Right kidney (tissue), 1 donor: ENCODE data around the gene TBC1D8.

Source experiments
- DNase-seq: peaks from one replicate; pipeline ENCODE4 v3.0.0-alpha.2; 2016

The TBC1D8 gene

DNA sequence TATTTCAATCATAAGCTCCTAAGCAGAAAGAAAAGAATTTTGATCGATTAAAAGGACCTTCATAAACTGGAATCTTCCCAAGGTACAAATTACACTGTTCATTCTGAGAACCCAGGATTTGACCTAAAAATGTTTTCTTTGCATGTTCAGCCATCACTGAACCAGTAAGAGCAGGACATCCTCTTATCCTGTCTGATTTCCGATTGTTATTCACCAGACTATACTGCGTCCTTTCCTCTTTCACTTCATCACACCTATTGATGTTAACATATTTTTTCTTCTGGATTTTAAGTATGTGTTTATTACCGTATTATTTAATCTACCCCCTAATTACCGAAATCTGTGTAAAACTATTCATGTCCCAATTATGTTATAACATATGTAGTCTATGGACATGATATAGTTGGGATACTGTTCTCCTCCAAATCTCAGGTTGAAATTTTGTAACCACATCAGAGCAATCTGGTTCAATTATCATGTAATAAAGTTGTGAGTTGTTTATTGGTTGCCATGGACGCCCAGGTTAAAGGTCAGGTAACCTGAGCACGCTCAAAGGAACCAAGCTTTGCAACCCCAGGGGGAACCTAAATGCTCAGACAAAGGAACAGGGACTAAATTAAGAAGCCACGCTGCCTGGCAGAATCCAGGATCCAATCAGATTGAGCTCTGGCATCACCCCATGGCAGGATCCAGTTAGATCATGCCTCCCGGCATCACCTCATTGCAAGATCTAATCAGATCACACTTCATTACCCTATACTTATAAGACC is 11.6 kb upstream of the TBC1D8 start:
- DNase-seq: no peak

DNA sequence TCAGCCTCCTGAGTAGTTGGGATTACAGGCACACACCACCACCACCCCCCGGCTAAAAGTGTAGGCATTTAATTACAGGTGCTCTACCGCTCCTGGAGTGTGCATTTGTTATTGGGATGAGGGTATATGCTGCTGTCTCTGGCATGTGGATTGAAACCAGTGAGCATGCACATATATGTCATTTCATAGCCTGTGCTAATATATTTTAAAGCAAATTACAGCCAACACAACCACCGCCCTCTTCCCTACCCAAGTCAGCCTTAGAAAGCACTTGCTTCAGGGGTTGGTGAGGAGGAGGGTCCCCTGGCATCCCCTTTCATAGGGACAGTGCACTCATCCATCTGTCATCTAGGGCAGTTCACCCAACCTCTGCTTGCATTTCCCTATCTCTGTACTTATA is 10.5 kb upstream of the TBC1D8 start:
- DNase-seq: no peak

DNA sequence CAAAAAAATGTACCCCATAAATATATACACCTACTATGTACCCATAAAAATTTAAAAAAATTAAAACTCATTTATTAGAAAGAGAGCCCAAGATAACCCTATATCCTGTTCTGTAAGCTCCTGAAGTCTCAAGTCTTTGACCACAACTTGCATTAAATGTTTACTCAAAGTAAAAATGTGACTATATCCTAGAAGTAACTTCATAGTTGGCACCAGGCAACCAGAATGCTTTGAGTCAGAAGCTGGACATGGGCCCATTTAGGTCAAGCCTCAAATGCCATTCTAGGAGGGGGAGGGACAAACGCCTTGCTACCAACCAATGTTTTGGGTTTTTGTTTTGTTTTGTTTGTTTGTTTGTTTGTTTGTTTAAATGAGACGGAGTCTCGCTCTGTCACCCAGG is 9.3 kb upstream of the TBC1D8 start:
- DNase-seq: no peak

DNA sequence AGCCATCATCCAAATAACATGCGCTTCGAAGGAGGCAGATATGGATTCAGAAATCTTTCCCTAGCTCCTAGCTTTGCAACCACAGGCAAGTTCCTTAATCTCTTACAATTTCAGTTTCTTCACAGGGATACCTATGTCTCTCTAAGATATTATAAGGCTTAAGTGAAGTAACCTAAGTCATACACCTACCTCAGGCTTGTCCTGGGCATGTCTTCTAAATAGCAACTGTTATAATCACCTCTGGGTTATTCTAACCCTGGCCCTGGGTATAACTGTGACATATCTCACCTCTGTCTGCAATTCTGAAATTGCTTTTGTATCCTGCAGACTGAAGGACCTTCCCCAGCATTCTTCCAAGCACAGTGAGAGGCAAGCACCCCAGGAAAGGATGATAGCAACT is 8.3 kb upstream of the TBC1D8 start:
- DNase-seq: no peak

DNA sequence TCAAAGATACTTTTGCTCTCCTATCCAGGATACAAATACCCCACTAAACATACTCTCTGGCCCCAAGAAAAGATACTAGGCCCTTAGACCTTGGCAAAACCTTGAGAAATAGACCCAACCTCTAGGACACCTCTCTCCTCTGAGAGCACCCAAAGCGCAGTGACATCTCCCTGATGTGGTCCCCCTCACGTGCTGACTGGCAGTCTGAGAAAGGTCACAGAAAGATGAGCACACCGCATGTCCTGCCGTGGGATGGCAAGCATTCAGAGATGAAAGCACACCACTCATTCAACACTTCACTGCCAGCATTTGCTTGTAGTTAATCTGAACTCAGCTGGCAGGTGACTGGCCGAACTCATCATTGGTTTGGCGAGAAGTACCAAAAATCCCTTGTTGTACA is 6.1 kb upstream of the TBC1D8 start:
- no peak for DNase-seq

DNA sequence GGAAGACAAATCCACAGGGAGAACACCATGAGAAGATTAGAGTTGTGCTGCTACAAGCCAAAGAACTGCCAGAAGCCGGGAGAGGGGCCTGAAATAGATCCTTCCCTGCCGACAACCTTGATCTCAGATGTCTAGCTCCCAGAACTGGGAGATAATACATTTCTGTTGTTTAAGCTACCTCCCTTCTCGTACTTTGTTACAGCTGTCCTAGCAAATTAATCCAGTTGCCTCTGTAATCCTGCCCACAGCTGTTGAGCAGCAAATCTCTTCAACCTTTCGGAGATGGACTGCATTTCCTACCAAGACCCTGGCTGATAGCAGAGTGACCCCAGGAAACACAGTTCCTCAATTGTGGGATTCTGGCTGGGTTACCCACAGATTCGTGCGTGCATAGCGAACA is 2.6 kb upstream of the TBC1D8 start:
- DNase-seq: no peak

DNA sequence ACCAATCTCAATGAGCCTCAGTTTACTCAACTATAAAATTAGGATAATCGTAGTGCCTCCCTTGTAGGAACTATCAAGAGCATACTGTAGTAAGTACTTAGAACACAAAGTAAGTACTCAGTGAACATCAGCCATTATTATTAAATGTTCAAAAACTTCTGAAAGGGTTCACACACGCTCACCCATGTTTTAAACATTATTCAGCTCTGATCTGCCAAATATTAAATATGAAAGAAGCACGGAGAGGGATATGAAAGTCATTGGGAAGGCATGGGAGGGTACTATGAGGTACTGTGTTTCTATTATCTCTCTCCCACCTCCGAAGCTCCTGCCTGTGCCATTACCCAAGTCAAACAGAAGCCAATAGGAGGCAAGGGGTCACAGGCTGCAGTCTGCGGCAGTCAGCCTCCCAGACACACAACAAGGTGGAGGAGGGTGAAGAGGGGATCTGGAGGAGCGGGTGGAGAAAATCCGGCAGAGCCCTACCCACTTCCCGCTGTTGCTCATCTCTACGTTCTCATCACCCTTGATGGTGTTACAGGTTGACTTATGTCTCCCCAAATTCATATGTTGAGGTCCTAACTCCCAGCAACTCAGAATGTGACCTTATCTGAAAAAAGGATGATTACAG is 2.0 kb upstream of the TBC1D8 start:
- no peak for DNase-seq

DNA sequence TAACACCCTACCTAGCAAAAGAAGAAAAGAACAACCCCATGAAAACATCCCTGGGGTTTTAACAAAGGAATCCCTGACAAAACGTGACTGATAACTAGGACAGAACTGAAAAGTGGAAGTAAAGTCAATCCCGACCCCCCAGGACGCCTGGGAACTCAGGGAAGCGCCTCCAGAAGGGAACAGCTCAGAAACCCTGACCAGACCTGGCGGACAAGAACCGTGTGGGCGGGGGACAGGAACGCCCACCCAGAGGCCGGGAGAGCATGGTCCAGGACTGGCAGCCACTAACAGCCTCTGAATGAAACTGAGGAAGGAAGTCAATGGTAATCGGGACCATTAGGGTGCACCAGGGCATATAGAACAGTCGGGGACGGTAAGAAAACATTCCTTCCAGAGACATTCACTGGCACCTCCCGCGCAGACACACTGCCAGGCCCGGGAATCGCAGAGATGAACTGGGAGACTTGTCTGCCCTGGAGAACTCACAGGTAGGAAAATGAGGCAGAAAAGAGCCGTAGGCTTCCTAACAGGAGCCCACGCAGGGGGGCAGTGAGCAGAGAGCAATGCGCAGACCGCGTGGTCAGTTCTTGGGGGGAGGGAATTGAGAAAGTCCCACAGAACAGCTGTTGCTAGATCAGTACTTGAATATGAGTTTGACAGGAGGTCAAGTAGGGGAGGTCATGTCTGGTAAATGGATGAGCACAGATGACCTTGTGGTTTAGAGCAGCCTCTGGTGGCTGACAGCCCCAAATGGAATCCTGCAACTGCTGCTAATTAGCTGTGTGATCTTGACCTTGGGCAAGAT is 1.3 kb upstream of the TBC1D8 start:
- DNase-seq: peak; percentile 70

DNA sequence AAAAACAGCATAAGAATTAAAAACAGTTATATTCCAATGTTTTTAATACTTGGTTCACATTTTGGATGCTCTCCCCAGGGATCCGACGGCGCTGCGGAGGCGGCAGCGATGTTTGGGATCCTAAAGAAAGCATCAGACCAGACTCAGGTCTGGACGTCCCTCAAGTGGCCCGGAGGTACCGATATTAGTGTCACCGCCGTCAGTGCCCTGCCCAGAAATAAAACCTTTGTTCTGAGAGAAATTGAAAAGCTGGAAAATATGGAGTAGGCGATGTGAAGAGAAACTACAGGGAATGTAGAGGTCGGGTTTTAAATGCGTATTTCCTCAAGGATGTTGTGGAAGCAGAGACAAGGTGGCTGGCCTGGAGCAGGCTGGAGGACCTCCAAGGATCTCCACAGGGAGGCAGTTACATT is 683 bp upstream of the TBC1D8 start:
- no peak for DNase-seq

DNA sequence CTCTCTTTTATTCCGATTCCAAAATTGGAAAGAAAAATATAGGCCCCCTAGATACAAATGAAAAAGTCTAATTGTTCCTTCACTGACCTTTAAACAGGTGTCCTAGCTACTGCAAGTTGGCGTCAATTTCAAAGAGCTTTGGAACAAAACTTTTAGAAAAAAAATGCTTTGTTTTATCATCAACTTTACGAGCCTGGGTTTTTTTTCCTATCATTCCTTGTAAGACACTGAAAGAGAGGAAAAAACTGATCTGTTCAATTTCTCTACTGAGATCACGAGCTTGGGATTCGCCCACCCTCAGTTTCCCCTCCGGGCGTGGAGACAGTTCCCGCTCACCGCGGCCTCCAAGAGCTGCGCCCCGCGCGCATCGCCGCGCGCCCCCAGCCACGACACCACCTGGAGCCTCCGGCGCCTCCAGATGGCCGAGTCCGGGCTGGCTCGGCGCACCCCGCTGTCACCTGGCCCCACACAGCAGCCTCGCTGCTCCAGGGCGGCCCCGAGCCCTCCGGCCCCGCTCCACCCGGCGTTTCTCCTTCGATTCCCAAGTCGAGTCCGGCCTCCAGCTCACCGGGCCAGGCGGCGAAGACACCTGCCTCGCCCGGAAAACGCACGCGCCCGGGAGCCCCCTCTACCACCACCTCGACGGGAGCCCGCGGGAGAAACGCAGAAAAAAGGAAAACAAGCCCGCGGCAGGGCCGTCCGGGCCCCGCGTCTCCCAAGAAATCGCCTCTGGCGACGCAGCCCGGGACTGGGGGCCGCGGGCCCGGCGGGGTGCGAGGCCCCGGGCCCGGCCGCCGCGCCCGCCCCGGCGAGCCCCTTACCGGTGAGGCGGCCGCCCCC is 656 bp downstream of the TBC1D8 start:
- DNase-seq: peak; percentile 76

DNA sequence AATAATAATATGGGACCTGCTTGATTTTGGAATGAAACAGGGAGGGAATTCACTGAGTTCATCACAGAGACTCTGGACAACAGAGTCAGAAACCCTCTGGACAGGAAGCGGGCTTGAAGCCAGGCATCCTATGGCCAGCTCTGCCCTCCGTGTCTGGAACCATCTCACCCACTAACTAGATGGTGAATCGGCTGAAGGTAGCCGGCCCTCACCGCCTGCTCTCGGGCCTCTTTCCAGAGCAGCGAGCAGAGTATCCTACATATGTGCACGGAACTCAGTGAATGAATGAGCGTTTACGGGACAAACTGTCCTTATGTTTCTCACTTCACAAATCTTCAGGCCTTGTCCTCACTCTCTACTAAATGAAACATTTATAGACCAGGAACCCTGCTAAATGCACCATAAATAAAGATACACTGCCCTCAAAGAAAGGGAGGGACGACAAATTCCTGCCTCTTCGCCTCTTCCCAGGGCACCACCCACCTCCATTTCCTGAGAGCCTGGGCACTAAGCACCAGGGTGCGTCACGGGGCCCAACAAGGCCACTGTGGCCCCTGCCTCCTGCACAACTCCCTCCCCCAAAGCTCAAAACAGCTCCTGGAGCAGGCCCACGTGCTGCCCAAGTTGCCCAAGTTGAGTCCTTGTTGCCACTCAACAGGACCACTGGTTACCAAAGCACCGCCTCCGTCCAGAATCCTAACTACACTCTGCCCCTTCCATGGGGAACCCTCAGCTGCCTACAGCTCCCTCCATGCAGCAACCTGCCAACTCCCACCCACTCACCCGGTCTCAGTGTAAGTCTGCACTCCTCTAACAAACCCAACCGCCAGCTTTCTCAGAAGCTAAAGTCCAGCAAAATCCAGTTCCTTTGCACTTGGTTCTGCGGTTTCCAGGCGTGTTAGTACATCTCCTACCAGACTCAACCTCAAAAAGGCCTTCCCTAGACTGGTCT is 1.7 kb downstream of the TBC1D8 start:
- DNase-seq: peak; percentile 61

DNA sequence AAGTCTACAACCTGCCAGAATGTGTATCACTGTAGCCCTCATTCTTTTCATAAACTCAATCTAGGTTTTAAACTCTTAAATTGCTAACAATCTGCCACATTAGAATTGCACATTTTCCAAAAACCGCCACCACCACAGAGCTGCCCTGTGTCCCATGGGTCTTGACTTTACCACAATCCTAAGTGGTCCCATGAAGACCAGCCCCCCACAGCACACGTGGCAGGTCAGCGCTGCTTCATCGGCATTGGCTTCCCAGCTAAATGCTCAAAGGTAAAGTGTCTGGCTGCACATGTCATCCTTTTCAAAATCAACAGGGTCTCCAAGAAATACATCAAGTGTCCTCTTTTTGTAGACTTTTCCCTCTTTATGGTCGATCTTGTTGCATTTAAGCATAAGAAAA is 2.4 kb downstream of the TBC1D8 start:
- DNase-seq: no peak

DNA sequence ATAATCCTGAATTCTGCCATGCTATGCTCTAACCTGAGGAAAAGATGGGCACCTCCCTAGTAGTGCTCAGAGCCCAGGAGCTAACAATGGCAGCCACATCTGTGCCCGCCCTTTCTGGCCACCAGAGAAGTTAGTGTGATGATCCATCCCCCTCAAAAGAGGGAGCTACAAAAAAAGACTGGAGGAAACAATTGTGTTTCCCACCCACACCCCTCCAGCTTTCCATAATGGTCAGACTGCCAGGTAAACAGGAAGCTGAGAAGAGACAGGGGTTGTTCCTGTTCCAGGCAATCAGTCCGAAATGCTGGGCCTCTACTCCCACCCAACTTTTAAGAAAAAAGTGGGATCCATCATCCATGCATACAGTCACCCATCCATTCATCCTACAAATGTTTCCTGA is 3.2 kb downstream of the TBC1D8 start:
- no peak for DNase-seq

DNA sequence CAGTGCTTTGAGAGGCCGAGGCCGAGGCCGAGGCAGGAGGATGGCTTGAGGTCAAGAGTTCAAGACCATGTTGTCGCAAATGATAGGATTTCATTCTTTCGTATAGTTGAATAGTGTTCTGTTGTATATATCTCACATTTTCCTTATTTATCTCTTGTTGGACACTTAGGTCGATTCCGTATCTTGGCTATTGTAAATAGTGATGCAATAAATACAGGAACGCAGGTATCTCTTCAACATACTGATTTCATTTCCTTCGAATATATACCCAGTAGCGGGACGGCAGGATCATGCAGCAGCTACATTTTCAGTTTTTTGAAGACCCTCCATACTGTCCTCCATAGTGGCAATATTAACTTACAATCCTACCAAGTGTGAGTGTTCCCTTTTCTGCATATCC is 4.1 kb downstream of the TBC1D8 start:
- DNase-seq: no peak

DNA sequence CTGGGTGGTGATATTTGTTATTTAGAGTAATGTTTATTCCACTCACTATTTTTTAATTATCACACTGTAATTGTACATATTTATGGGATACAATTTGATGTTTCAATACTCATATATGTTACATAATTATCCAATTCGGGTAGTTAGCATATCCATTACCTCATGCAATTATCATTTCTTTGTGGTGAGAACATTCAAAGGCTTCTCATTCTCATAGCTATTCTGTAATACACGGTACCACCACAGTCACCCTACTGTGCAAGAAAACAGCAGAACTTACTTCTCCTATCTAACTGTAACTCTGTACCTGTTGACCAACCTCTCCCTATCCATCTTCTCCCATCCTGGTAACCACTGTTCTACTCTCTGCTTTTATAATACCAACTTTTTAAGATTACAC is 4.6 kb downstream of the TBC1D8 start:
- DNase-seq: no peak

DNA sequence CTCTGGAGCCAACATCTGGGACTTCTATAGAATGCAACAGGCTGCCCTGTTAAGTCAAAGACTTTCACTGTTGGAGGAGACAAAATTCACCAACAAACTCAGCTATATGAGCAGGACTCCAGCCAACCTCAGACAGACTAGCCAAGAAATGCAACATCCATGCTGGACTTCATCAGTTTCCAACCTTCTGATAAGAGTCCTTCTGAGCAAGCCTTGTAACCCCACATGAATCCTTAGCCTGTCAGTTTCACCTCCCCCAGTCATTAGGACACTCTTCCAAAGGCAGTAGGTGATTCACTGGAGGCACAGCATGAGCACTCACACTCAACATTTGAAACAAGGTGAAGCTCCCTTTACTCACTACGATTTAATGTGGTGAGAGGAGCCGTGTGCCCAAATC is 5.8 kb downstream of the TBC1D8 start:
- no peak for DNase-seq

DNA sequence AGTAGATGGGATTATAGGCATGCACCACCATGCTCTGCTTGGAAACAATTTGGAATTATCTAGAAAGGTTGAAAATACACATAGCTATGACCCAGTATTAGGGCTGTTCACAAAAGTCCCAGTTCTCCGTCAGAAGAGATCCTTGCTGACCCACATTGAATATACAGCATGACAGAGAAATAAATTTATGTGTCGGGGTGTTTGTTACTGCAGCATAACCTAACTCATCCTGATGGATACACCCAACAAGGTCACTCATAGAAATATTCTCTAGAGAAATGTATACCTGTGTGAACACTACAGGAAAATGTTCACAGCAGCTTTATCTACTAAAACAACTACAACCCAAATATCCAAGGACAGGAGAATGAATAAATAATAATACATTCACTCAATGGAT is 9.0 kb downstream of the TBC1D8 start:
- no peak for DNase-seq

DNA sequence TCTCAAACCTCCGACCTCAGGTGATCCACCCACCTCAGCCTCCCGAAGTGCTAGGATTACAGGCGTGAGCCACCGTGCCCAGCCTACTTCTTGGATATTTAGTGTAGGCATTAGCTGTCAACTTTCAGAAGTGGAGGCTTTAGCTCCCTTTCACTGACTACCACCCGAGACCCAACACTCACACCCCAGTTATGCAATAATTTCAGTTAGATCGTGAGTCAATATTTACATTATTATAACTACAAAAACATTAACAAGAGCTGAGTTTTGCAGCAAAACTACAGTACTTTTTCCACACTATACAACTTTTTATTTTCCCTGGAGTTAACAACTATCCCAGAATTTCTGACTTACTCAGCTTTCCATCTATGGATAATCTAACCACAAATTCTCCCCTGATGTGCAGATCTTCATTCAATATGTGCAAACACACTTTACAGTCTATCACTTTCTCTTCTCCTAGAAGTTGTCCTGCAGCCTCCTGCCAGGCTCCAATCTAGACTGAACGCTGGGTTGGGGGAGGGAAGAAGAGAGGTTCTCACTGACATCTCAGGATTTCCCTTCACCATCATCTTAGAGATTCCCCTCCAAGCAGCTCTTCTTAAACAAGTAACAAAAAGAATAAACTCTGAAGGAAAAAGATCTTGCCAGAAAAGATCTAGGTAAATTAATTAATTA is 10.1 kb downstream of the TBC1D8 start:
- no peak for DNase-seq

DNA sequence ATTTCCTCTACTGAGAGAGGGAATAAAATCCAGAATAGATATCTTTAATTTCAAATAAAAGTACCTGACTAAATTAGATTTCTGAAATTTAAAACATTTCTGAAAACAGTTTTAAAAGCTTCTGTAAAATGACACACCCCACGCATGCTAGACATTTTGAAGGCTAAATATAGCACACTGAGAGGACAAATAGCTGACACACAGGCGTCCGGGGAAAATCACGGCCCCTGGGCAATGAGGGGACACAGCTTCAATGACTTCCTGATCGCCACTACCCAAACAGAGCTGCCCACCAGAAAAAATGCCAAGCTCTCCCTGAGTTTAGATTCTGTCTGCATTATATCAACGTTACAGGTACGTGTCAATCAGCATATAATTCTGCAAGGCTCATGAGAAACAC is 10.9 kb downstream of the TBC1D8 start:
- no peak for DNase-seq

DNA sequence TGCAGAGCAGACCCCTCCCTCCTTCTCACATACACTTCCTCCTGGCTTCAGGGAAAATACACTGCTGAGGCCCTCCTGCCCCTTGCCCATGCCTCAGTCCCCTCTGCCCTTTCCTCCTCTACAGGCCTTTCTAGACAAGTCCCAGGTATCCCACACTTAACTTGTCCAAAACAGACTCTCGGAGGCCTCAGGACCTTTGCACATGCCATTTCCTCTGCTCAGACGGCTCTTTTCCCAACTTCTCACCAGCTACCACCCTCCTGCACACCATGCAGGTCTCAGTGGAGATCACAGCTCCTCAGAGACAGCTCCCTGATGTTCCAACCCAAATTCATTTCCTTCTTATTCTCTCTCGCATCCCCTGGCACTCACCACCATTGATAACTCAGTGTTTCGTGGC is 11.7 kb downstream of the TBC1D8 start:
- DNase-seq: no peak
